COR-L47 (cell line): Measurements from ENCODE around the gene NGLY1.

ENCODE experiments used
- DNase-seq: peaks from one replicate; lab custom pipeline; 2025; lab: John Stamatoyannopoulos, UW

The NGLY1 gene

DNA sequence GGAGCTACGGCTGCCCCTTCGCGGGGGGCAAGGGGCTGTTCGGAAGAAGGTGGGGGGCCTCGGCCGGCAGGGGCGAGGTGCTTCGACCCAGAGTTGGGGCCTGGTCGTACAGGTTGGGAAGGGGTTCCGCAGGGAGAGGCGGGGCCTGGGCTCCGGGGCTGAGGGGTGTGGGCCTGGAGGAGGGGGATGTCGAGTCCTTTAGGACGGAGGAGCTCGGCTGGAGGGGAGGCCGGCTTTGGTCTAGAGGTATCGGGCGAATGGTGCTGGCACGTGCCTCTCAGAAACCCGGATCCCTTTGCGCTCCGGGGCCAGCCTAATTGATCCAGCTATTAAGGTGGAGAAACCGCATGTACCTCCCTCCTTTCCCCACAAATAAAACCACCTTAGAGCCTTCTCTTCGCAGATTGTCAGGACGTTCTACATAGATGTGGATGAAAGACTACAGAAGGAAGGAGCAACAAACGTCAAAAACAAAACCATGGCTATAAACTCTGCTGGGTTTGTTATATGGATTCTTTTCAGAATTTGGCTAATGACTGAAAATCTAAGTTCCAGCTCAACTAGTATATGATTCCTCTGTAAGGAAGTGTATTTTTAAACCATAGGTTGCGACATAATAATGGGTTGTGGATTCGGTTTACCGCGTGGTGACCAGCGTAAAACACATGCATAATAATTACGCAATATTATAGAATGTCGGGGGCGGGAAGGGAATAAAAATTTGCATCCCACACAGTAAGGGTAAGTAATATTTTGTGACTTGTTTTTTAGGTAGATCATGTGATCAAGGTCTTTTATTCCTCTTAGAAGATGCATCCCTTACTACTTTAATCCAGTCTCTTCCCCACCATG, 644 bp upstream of the NGLY1 start:
- DNase-seq = peak; percentile 8

DNA sequence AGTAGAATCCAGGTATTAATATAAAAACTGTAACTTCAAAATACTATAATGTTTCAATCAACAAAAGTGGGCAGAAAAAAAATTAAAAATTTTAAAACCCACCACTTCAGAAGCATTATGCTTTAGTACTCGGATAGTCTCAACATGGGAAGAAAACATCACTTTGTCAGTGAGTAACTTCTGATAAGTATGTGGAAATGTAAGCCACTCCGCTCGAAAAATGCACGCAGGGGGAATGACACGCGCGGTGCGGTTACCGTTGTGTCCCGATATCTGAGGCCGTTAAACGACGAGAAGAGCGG, 656 bp downstream of the NGLY1 start:
- no peak for DNase-seq

GRCh38 chr3:25781758-25782594, 1.3 kb downstream of the NGLY1 start:
- DNase-seq = no peak

- no peak for DNase-seq
Observed at GRCh38 chr3:25781145-25781757, 2.0 kb downstream of the NGLY1 start.

GRCh38 chr3:25780618-25781017, 2.6 kb downstream of the NGLY1 start:
- DNase-seq = no peak

DNA sequence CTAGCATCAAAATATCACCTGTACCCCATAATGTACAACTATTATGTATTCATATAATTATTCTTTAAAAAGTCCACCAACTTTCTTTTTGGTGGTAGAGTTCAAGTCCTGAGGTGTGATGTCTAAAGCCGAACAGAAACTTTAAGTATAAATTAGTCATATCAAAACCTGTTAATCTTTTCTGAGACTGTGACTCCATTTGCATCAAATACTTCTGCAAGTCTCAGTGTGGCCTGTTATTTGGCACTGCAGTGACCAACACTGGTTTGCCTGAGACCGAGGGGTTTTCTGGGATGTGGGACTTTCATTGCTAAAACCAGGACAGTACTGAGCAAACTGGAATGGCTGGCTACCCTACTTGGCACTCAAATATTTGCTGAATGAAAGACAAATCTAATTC, 7.3 kb downstream of the NGLY1 start:
- DNase-seq = no peak

DNA sequence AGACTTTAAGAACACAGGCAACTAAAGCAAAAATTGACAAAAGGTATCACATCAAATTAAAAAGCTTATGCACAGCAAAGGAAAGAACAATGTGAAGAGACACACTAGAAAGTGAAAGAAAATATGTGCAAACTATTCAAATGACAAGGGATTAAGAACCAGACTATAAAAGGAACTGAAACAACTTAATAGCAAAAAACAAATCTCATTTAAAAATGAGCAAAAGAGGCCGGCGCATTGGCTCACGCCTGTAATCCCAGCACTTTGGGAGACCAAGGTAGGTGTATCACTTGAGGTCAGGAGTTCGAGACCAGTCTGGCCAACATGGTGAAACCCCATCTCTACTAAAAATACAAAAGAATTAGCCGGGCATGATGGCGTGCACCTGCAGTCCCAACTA, 14.4 kb downstream of the NGLY1 start:
- no peak for DNase-seq

GRCh38 chr3:25751725-25752124, 31.5 kb downstream of the NGLY1 start:
- no peak for DNase-seq

DNA sequence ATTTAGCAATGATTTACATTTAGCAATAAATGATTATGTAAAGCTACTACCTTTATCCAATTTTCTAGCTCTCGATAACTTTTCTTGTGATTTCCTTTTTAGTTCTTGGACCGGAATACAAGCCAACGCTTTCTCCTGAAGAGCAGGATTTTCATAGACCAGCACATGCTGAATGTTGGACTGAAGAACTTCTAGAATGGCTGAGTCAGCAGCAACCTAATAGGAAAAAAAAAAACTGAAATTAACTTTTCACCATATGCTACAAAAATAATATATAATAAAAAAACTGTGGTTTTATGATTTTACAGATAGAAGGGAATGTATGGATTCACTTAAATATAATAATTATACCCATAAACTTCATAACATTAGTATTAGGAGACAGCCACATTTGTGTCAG, 32.2 kb downstream of the NGLY1 start:
- DNase-seq = no peak

DNA sequence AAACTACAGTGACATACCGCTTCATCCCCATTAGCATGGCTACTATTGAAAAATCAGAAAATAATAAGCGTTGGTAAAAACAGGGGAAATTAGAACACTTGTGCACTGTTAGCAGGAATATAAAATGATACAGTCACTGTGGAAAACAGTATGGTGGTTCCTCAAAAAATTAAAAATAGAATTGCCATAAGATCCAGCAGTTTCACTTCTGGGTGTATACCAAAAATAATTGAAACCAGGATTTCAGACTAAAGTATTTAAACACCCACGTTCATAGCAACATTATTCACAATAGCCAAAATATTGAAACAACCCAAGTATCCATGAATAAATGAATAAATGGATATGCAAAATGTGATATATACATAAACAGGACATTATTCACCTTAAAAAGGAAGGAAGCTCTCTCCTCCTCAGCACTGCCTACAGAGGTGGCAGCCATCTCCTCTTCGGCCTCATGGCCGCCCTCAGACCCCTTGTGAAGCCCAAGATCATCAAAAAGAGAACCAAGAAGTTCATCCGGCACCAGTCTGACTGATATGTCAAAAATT, 34.1 kb downstream of the NGLY1 start:
- no peak for DNase-seq

DNA sequence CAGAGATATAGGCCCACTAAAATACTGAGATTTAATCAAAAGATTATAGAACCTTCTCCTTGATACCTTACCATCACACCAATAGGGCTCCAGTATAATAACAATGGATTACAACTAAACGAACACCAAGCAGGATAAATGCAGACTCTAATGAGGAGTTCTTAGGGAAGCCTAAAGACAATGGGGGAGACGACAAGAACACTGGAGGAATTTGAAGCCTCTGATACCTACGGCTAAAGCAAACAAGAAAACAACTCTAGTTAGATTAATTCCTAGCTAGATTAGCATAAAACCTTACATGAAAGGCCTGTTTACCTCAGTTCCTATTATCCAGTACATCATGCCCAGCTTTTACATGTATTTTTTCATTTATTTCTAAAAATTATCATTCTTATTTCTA, 35.1 kb downstream of the NGLY1 start:
- no peak for DNase-seq

- no peak for DNase-seq
Observed at GRCh38 chr3:25747033-25747432, 36.2 kb downstream of the NGLY1 start.

- DNase-seq = no peak
Observed at GRCh38 chr3:25744470-25744869, 38.8 kb downstream of the NGLY1 start.

DNA sequence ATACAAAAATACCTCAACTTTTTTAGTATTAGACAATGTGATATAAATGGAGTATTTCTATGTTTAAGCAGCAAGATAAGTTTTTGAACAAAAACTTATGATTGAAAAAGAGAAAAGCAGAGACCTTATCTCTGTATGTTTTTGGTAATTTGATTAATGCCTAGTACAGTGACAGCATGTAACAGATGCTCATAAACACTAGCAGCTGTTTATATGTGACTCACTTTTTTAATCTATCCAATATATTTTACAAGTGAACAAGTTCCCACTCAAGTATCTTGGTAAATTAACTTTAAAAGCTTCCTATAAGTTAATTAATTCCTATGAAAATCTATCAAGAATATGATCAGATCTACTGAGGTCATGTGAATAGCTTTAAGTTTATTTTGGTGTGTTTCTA, 55.1 kb downstream of the NGLY1 start:
- DNase-seq = no peak

DNA sequence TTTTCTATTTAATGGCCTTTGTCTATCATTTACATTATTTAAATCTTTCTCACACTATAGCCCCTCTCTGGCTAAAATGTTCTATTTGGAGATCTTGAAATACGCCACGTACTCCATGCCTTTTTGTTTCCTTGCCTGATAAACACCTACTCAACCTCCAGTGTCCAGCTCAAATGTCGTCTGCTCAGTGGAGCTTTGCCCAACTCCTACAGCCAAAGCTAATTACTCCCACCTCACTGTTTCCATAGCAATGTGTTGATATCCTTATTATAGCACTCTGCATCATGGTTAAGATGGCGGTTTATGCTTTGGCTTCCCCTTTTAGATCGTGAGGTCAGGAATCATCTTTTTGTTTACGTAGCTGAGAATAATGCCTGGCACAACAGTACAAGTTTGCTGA, 55.9 kb downstream of the NGLY1 start:
- no peak for DNase-seq

GRCh38 chr3:25725810-25726209, 57.4 kb downstream of the NGLY1 start:
- DNase-seq = no peak

DNA sequence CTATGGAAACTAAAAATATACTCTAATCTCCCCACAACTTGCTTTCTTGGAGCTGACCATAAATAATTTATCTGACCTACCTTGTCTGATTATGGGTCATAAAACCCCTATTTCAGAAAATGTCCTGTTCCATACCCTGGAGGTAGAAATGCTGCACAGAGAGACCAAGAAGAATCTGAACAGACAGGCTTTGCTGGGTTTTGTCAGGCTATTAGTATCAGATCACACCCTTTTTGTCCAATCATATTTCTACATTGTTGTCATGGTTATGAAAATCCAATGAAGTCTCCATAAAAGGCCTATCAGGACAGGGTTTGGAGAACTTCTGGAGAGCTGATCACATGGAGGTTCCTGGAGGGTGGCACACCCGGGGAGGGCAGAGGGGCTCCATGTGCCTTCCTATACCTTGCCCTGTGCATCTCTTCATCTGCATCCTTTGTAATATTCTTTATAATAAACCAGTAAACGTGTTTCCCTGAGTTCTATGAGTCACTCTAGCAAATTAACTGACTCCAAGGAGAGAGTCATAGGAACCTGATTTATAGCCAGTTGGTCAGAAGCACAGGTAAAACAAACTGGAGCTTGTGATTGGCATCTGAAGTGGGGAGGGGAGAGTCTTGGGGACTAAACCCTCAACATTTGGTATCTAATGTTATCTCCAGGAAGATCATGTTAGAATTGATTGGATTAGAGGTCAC, 58.1 kb downstream of the NGLY1 start:
- no peak for DNase-seq

DNA sequence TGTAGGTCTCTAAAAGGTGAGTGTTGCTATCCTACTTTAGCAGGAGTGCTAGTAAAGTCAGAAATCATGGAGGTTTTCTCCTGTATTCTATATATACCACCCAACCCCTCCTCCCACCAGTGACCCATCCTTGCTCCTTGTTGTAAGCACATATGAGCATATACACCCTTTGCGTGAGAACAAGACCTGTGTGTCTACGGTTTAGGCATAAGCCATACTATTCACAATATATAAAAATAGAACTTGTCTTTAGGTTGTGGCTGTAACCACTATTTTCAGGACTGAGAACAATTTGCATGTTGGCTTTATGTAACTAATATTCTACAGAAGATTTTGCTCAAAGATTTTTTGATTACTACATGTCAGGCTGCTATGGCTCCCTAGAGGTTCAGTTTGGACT, 59.4 kb downstream of the NGLY1 start:
- no peak for DNase-seq

DNA sequence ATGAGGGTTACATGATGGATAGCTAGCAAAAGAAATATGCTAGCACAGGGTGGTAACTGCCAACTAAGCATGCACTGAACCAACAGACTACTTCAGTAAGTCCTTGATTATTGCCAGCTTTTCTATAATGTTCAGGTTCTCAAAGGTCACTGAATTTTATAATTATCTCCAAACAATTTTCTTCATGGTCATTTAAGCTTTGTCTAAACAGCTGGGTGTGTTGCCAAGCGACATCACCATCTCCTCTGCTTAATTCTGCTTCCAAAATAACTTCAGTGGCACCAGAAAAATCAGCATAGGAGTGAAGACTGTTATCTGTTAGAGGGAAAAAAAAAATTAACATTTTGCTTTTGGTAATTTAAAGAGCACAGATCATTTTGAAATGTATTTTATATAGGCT, 63.9 kb downstream of the NGLY1 start:
- DNase-seq = no peak

- no peak for DNase-seq
Observed at GRCh38 chr3:25713341-25713985, 69.8 kb downstream of the NGLY1 start.

DNA sequence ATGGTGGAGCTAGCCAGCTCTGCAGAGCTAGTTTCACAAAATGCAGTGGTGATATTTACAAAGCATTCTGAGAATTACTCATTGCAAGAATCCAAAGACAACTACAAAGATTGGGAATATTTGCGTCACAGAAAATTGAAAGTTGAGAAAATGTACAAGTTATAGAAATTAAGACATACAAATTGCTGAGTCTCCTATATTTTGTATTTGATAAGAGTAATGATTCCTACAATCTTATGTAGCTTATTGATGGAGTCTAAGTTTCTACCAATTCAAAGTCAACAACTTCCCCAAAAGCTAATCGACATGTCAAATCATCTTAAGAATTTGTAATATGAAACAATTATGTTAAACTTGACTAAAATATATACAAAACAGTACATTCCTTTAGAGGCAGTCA, 72.2 kb downstream of the NGLY1 start:
- DNase-seq = no peak

- DNase-seq = no peak
Observed at GRCh38 chr3:25708036-25708435, 75.2 kb downstream of the NGLY1 start.
